ENCODE data around the gene OR51I1. TPM values are rescaled to one million over a fixed set of nuclear protein-coding genes. Genes with fewer than 3 reads are reported as not detected.

The OR51I1 gene
- total RNA-seq (2021; fragmentation: NEBNext Ultra II Directional; extraction: Animal tissue kit (Norgen Biotek cat#: 25700)), result not detected
- long read RNA-seq, result 0 reads

DNA sequence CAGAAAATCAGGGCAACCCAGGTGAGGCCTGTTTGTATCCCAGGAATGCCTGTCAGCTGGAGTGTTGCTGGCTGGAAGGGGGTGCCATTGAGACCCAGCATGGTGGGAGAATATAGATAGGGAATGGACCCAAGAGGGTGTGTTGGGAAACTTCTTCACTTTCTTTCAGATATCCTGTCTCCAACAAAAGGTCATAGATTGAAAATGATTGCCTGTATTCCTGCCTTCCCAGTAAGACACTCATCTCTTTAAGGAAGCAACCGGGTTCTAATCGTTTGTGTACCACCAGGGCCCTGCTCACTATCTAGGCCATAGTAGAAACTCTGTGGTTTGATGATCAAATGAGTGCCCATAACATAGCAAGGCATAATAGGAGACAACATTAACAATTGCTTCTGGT is at the start of gene OR51I1:
Gene OR51I1, minus strand, starts transcription at position 101 of the 400 bp plus-strand sequence. Its CDS starts 0 bp downstream, at position 101.
- Mint-ChIP-seq H3K36me3 (ENCODE audit: low read depth) (no peaks in the 10 kb centered on the region), H3K4me1 (ENCODE audit: low read depth) (no peaks in the 10 kb centered on the region), H3K4me3 (no peak within 1 kb of the TSS), H3K27me3 (ENCODE audit: insufficient read depth) (no peaks in the 10 kb centered on the region; the same call in none of the 2 replicates), H3K9me3 (no peaks in the 10 kb centered on the region), H3K27ac (no peak within 1 kb of the TSS)
- TF ChIP-seq CTCF (IDR thresholded peaks at IDR 0.05), result no peak
- no peak for DNase-seq

DNA sequence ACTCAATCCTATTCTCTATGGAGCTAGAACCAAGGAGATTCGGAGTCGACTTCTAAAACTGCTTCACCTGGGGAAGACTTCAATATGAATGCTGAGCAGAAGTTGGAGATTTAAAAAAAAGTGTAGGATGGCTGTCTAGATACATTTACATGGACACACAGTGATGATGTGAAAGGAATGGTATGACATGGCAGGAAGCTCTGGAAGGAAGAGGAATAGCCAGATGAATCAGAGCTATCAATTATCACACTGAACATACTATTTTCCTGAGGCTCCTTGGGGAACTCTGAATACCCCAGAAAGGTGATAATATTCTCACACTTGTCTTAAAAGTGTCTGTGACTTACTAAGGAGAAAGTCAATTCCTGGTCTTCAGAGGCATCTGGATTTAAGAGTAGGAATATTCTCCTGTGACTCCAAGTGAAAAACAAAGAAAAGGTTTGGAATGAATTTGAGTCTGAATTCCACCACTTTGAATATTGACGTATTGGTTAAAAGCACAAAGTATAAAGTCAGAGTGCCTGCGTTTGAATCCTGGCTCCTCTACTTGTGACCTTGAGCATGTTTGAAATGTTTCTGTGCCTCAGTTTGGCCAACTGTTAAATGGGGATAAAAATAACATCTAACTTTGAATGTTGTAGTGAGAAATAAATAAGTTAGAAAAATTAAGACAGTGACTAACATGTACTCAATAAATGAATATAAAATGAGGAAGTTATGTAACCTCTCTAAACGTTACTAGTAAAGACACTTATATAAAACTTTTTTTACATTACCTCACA is 48.5 kb upstream of the OR51I1 start:
- no peak for TF ChIP-seq CTCF (IDR thresholded peaks at IDR 0.05)
- DNase-seq, result no peak
- Mint-ChIP-seq H3K9me3 (no peaks in the 10 kb centered on the region), H3K27me3 (ENCODE audit: insufficient read depth) (peaks cover 3% of the 10 kb centered on the region; the same call in 1 of the 2 replicates), H3K4me1 (ENCODE audit: low read depth) (no peaks in the 10 kb centered on the region), H3K36me3 (ENCODE audit: low read depth) (no peaks in the 10 kb centered on the region), H3K4me3 (no peak overlapping the region), H3K27ac (no peak overlapping the region)

DNA sequence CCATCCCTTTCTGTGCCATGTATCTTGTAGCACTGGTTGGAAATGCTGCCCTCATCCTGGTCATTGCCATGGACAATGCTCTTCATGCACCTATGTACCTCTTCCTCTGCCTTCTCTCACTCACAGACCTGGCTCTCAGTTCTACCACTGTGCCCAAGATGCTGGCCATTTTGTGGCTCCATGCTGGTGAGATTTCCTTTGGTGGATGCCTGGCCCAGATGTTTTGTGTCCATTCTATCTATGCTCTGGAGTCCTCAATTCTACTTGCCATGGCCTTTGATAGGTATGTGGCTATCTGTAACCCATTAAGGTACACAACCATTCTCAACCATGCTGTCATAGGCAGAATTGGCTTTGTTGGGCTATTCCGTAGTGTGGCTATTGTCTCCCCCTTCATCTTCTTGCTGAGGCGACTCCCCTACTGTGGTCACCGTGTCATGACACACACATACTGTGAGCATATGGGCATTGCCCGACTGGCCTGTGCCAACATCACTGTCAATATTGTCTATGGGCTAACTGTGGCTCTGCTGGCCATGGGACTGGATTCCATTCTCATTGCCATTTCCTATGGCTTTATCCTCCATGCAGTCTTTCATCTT is 47.6 kb upstream of the OR51I1 start:
- no peak for TF ChIP-seq CTCF (IDR thresholded peaks at IDR 0.05)
- Mint-ChIP-seq H3K9me3 (no peaks in the 10 kb centered on the region), H3K4me3 (no peak overlapping the region), H3K4me1 (ENCODE audit: low read depth) (no peaks in the 10 kb centered on the region), H3K27me3 (ENCODE audit: insufficient read depth) (peaks cover 3% of the 10 kb centered on the region; the same call in 1 of the 2 replicates), H3K27ac (no peak overlapping the region), H3K36me3 (ENCODE audit: low read depth) (no peaks in the 10 kb centered on the region)
- DNase-seq, result no peak

- Mint-ChIP-seq H3K4me1 (ENCODE audit: low read depth) (no peaks in the 10 kb centered on the region), H3K27ac (no peak within 1 kb of the TSS), H3K4me3 (no peak within 1 kb of the TSS), H3K27me3 (ENCODE audit: insufficient read depth) (peaks cover 3% of the 10 kb centered on the region; the same call in 1 of the 2 replicates), H3K36me3 (ENCODE audit: low read depth) (no peaks in the 10 kb centered on the region), H3K9me3 (no peaks in the 10 kb centered on the region)
- TF ChIP-seq CTCF (IDR thresholded peaks at IDR 0.05), result no peak
- DNase-seq, result no peak
Observed at GRCh38 chr11:5488385-5488784, 47.1 kb upstream of the OR51I1 start, which contains the start of gene OR52D1. Gene OR52D1 (plus strand): TSS chr11:5488685. CDS start chr11:5488707, 22 bp downstream.

- H3K27me3 Mint-ChIP-seq (ENCODE audit: insufficient read depth), result peaks cover 3% of the 10 kb centered on the region; the same call in 1 of the 2 replicates
- DNase-seq, result no peak
- H3K9me3 Mint-ChIP-seq, result no peaks in the 10 kb centered on the region
- H3K4me1 Mint-ChIP-seq (ENCODE audit: low read depth), result no peaks in the 10 kb centered on the region
- no peak overlapping the region for H3K27ac Mint-ChIP-seq
- H3K4me3 Mint-ChIP-seq, result no peak overlapping the region
- TF ChIP-seq CTCF (IDR thresholded peaks at IDR 0.05), result no peak
- no peaks in the 10 kb centered on the region for H3K36me3 Mint-ChIP-seq (ENCODE audit: low read depth)
Observed at GRCh38 chr11:5486421-5486820, 45.1 kb upstream of the OR51I1 start.

Measured in HFFc6 (cell line).